ENCODE results near the gene MFN2.
"Not testable (repeated sequence)": the region's sequence is repeated elsewhere in the genome, so short reads cannot be mapped to it uniquely, and the experiment has no call there.

Gene MFN2

GRCh38 chr1:12001249-12001917 is 21.1 kb downstream of the MFN2 start:
- peak; percentile 92 for DNase-seq

GRCh38 chr1:12001996-12002493 is 21.8 kb downstream of the MFN2 start:
- DNase-seq: no peak

- DNase-seq: no peak
Observed at GRCh38 chr1:12003762-12004161, 23.5 kb downstream of the MFN2 start.

DNA sequence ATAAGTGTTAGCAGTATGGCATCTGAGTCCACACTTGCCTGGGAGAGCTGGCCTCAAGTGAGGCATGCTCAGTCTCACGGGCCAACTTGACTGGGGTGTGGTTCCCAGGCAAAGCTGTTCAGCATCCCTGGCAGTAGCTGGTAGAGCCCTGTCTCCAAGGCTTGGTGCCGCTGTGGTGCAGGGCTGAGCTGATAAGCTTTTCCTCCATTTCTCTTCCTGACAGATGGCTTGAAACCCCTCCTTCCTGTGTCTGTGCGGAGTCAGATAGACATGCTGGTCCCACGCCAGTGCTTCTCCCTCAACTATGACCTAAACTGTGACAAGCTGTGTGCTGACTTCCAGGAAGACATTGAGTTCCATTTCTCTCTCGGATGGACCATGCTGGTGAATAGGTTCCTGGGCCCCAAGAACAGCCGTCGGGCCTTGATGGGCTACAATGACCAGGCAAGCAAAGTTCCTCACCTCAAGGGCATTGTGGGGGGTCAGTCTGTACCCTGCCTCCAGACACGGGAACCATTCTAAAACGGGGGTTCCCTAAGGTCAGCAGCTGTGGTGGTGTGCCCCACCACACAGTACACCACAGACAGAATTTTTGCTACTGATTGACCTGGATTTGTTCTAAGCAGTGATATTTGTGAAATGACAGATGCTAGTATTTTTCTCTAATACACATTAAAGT is 25.4 kb downstream of the MFN2 start:
- peak; percentile 48 for DNase-seq

DNA sequence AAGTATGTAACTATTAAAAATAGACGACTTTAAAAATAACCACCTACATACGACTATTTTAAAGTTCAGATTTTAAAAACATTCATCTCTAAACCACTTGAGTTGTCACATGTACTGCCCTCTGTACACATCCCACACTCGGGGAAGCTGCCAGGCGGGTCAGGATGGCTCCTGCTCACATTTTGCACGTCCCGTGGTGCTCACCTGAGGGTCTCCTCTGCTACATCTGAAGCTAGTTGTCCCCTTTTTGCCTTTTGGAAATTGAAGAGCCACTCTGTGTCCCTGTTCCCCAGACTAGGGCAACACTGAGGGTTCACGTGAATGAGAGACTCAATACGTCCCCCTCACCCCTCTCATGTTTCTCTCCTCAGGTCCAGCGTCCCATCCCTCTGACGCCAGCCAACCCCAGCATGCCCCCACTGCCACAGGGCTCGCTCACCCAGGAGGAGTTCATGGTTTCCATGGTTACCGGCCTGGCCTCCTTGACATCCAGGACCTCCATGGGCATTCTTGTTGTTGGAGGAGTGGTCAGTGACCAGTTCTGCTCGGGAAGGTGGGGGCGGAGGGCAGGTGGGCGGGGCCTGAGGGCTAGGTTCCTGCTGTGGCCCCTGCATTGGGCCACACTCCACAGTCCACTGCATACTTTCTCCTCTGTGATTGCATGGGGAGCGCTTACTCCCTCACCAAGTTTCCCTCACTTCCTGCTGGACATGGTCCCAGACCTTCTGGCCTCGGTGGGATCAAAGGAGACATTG is 26.1 kb downstream of the MFN2 start:
- DNase-seq: no peak

- no peak for DNase-seq
Observed at GRCh38 chr1:12007204-12007603, 27.0 kb downstream of the MFN2 start.

GRCh38 chr1:12008355-12008754 is 28.1 kb downstream of the MFN2 start:
- not testable (repeated sequence) for DNase-seq

DNA sequence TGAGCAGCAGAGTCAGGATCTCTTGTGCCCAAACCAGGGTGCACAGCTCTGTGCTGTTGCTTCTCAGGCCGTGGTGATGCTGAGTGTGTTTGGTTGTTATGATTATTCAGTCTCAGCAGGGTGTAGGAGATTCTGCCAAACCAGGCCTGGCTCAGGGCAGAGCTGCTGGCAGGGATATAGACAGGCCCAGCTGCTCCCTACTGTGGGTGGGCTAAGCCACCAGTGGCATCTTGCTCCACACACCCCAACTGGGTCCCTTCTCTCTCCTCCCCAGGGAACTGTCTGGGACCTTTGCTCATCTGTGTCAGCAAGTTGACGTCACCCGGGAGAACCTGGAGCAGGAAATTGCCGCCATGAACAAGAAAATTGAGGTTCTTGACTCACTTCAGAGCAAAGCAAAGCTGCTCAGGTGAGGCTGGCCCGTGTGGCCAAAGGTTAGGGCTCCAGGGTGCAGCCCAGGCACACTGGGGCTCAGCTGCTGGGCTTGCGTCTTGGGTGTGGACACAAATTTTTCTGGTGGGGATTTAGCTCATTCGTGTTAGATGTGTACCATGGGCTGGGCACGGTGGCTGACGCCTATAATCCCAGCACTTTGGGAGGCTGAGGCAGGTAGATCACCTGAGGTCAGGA is 29.2 kb downstream of the MFN2 start:
- DNase-seq: no peak

DNA sequence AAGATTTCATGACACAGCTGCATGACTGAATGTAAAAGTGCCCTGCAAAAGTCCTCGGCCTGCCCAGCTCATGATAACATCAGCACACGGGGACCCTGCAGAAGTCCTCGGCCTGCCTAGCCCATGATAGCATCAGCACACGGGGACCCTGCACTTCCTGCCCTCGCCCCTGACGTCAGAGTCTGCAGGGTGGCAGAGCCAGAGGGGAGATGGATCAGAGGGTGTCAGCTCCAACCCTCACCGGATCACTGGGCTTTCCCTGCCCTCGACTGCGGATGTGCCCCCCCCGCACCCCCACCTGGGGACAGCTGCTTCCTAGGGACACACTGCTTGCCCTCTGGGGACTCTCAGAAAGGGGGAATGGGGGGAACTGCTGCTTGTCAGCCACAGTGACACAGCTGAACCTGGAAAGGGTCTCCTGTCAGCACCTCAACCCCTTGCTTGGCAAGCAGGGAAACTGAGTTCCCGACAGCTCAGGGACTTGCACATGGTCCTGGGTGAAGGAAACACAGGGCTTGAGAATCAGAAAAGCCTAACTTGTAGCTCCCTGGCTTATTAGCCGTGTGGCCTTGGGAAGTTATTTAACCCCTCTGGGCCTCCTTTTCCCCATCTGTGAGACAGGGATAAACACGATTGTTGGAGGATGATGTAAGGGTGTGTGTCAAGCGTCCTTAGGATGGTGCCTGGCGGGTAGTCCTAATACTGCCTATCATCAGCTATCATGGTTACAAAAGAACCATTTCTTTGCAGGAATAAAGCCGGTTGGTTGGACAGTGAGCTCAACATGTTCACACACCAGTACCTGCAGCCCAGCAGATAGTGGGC is 30.7 kb downstream of the MFN2 start:
- DNase-seq: no peak

- no peak for DNase-seq
Observed at GRCh38 chr1:12011998-12012397, 31.8 kb downstream of the MFN2 start.

GRCh38 chr1:12012560-12013316 is 32.5 kb downstream of the MFN2 start:
- DNase-seq: no peak

GRCh38 chr1:12014141-12014991 is 34.1 kb downstream of the MFN2 start:
- peak; percentile 52 for DNase-seq

DNA sequence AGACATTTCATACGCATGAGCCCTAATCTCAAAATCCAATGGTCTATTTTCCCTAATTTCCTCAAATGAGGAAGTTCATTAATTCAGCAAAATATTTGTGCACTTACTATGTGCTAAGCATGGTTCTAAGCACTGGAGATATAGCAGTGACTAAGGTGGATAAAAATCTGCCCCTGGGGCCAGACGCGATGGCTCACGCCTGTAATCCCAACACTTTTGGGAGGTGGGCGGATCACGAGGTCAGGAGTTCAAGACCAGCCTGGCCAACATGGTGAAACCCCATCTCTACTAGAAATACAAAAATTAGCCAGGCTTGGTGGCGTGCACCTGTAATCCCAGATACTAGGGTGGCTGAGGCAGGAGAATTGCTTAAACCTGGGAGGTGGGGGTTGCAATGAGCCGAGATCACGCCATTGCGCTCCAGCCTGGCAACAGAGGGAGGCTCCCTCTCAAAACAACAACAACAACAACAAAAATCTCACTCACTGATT is 34.8 kb downstream of the MFN2 start:
- peak; percentile 69 for DNase-seq

- peak; percentile 32 for DNase-seq
Observed at GRCh38 chr1:12015499-12015898, 35.3 kb downstream of the MFN2 start.

- DNase-seq: peak; percentile 27
Observed at GRCh38 chr1:12016182-12016581, 35.9 kb downstream of the MFN2 start.

- DNase-seq: peak; percentile 61
Observed at GRCh38 chr1:12019858-12020509, 39.7 kb downstream of the MFN2 start.

DNA sequence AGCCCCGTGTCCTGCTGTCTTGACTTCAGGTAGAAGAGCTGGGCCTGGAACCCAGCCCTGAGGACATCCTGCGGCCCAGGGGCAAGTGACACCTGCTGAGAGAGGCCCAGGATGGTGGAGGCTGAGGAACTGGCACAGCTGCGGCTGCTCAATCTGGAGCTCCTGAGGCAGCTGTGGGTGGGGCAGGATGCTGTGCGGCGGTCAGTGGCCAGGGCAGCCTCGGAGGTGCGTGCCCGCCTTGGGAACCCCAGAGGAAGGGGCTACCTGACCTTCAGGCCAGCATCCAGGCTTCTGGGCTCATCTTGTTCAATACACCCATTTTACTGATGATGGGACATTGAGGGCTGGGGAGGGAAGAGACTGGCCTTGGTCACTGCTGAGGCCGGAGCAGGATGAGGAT is 41.4 kb downstream of the MFN2 start:
- no peak for DNase-seq

GRCh38 chr1:12022036-12022435 is 41.8 kb downstream of the MFN2 start:
- no peak for DNase-seq

DNA sequence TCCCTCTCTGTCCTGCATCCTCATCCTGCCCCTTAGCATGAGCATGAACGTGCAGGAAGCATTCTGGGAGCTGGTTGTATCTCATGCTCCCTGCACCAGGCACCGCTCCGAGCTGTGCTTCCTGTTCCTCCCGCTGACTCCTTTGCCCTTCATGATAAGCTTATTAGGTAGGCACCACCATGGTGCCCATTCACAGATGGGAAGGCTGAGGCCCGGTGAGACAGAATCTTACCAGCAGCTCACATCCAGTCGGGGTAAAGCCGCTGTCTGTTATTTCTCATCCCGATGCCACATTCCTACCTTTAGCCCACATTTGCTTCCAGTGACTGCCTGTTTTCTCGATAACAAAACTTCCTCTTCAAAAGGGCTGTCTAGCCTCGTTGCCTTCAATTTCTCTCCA is 46.3 kb downstream of the MFN2 start:
- DNase-seq: no peak

GRCh38 chr1:12028248-12028647 is 48.0 kb downstream of the MFN2 start:
- DNase-seq: no peak

Measured in OCI-M1 (cell line).